ENCODE results near the gene NUDT8. TPM values are rescaled to one million over a fixed set of nuclear protein-coding genes. Genes with fewer than 3 reads are reported as not detected.

NUDT8 gene
- total and polyA plus RNA-seq, 2 of the 8 experiments (the other 6 are each of a cell fraction or from before 2014, with no cell fraction given) = 7.2 to 8.3 TPM

GRCh38 chr11:67606492-67607295 lies 23.0 kb downstream of the NUDT8 start, which contains the start of gene NDUFV1 (continued):
- TF ChIP-seq ZNF274 (IDR thresholded peaks at IDR 0.05; ENCODE audit: borderline replicate concordance, extremely low read depth, low read length) (no peak), GABPA (IDR thresholded peaks at IDR 0.05; ENCODE audit: borderline replicate concordance, insufficient read depth, low read length) (no peak), KDM1A (IDR thresholded peaks at IDR 0.05; ENCODE audit: borderline replicate concordance, low read length) (no peak), SUZ12 (IDR thresholded peaks at IDR 0.05; ENCODE audit: low read length) (no peak), TBP (IDR thresholded peaks at IDR 0.05; ENCODE audit: low read depth, low read length) (peak; percentile 37; the same call in 1 of the 2 replicates), JUND (IDR thresholded peaks at IDR 0.05; ENCODE audit: low read length) (no peak), RAD21 (IDR thresholded peaks at IDR 0.05 in 1 of 2, conservative IDR thresholded peaks at IDR 0.05 in 1 of 2; ENCODE audit: low read depth in 2 of 2, low read length in 2 of 2) (peak in 1 of 2 experiments; percentile 13; a peak in 2 of 4 replicates), CREB1 (IDR thresholded peaks at IDR 0.05) (peak; percentile 100), SIN3A (conservative IDR thresholded peaks at IDR 0.05 in 1 of 2, IDR thresholded peaks at IDR 0.05 in 1 of 2; ENCODE audit: low read depth in 1 of 2, low read length in 2 of 2) (peak; percentile 97 to 98; a peak in 3 of 4 replicates), CBX8 (IDR thresholded peaks at IDR 0.05; ENCODE audit: borderline replicate concordance, low read depth, low read length) (no peak), POLR2AphosphoS5 (IDR thresholded peaks at IDR 0.05; ENCODE audit: low read depth, low read length) (peak; percentile 75), YY1 (IDR thresholded peaks at IDR 0.05; ENCODE audit: low read depth, low read length) (no peak), SP1 (IDR thresholded peaks at IDR 0.05; ENCODE audit: low read depth, low read length) (peak; percentile 45; the same call in 1 of the 2 replicates), SP2 (IDR thresholded peaks at IDR 0.05; ENCODE audit: low read length) (no peak), SP4 (IDR thresholded peaks at IDR 0.05; ENCODE audit: low read length) (no peak), TAF1 (IDR thresholded peaks at IDR 0.05; ENCODE audit: low read depth, low read length) (peak; percentile 76; the same call in 1 of the 2 replicates), KDM4A (IDR thresholded peaks at IDR 0.05; ENCODE audit: low read depth, low read length, severe bottlenecking) (peak; percentile 99), CHD1 (IDR thresholded peaks at IDR 0.05; ENCODE audit: low read depth, low read length) (no peak), PHF8 (conservative IDR thresholded peaks at IDR 0.05; ENCODE audit: low read depth, low read length) (peak; percentile 62), BCL11A (IDR thresholded peaks at IDR 0.05; ENCODE audit: low read depth in 2 of 2, low read length in 2 of 2) (no peak), CEBPB (IDR thresholded peaks at IDR 0.05; ENCODE audit: low read depth, low read length) (no peak), MAFK (IDR thresholded peaks at IDR 0.05; ENCODE audit: low read depth, low read length) (no peak), SRF (IDR thresholded peaks at IDR 0.05; ENCODE audit: low read depth, low read length) (peak; percentile 71), FOSL1 (IDR thresholded peaks at IDR 0.05; ENCODE audit: insufficient read depth, low read depth, low read length) (no peak), SIX5 (IDR thresholded peaks at IDR 0.05; ENCODE audit: low read depth, low read length) (peak; percentile 51), POU5F1 (IDR thresholded peaks at IDR 0.05; ENCODE audit: low read depth, low read length) (no peak)
